Jurkat, Clone E6-1 (cell line): ENCODE data around the gene CFAP73.
"Not testable (repeated sequence)": the region's sequence is repeated elsewhere in the genome, so short reads cannot be mapped to it uniquely, and the experiment has no call there.

Source experiments
- DNase-seq: peaks from one replicate; pipeline ENCODE4 v3.0.0-alpha.2; 2011; ENCODE audit warnings: low read depth, low spot score
- H3K4me3 ChIP-seq: 2 replicates; pipeline ENCODE4 v1.5.1; 2011; ENCODE audit warnings: mild to moderate bottlenecking, low read length, control low read depth, moderate library complexity

Gene CFAP73

DNA sequence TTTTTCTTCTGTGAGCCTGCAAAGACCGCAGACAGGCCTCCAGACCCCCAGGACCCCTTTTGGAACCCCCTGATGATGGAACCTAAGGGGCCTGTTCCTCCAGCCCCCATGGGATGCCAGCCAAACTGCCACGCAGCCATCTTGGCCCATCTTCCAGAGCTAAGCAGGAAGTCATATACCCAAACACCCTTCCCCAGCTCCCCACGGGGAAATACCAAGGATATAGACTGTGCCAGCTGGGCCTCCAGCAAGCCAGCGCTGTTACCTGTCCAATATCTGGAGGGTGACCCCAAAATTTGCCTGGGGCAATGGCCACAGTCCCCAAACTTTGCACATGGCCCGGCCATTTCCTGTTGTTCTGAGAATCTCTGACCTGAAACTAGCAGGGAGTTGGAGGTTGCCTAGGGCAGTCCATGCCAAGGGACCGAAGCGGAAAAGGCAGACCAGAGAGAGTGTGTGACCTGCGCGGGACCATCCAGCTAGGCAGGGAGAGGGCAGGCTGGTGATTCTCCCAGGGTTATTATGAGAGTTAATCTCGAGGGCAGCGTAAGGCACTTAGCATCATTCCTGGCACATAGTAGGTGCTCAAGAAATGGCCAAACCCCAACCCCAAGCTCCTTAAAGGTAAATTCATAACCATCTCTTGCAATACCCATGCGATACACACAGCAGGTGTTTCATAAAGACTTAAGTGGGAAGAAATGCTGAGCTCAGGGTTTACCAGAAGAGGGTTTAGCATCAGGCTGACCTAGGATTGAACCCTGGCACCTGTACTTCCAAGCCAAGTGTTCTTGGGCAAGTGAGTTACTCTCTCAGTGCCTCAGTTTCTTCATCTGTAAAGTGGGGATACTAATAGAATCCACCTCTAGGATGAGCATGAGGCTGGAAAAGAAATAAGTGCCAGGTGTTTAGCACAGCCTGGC lies 11.4 kb upstream of the CFAP73 start:
- H3K4me3 ChIP-seq = no peak overlapping the region
- DNase-seq = no peak

DNA sequence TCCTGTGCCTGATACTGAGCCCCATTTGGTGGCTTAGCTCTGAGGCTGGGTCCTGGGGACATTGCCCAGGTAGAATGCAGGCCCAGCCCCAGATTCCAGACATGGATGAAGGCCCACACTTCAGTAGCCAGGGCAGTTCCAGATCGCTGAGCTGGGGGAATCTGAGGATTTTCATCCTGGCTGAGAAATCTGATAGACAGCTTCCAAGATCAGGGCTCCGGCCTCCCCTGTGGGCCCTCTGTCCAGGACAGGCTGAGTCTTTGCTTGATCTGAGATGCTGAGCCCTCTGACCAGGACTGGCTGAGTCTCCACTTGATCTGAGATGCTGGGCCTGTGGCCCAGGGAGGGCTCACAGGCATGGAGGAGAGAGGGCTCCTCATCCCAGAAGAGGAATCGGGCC lies 10.7 kb upstream of the CFAP73 start:
- no peak overlapping the region for H3K4me3 ChIP-seq
- no peak for DNase-seq

DNA sequence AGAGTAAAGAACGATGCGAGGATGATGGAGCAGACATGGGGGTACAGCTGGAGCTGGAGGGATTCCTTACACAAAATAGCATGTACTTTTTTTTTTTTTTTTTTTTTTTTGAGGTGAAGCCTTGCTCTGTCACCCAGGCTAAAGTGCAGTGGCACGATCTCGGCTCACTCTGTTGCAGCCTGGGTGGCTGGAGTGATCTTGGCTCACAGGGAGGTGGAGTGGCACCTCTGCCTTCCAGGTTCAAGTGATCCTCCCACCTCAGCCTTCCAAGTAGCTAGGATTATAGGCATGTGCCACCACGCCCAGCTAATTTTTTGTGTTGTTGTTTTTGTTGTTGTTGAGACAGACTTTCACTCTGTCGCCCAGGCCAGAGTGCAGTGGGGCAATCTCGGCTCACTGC lies 8.8 kb upstream of the CFAP73 start:
- no peak overlapping the region for H3K4me3 ChIP-seq
- no peak for DNase-seq

DNA sequence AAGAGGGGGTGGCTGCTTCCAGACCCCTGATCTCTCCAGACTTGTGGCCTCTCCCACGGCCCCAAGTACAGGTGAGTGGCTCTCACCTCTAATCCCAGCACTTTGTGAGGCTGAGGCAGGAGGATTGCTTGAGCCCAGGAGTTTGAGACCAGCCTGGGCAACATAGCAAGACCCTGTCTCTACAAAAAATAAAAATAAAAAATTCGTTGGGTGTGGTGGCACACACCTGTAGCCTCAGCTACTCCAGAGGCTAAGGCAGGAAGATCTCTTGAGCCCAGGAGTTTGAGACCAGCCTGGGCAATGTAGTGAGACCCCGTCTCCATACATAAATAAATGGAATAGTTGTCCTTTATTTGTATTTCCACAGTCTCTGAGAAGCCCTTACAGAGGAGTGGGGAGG lies 7.8 kb upstream of the CFAP73 start:
- not testable (repeated sequence) for DNase-seq, H3K4me3 ChIP-seq

DNA sequence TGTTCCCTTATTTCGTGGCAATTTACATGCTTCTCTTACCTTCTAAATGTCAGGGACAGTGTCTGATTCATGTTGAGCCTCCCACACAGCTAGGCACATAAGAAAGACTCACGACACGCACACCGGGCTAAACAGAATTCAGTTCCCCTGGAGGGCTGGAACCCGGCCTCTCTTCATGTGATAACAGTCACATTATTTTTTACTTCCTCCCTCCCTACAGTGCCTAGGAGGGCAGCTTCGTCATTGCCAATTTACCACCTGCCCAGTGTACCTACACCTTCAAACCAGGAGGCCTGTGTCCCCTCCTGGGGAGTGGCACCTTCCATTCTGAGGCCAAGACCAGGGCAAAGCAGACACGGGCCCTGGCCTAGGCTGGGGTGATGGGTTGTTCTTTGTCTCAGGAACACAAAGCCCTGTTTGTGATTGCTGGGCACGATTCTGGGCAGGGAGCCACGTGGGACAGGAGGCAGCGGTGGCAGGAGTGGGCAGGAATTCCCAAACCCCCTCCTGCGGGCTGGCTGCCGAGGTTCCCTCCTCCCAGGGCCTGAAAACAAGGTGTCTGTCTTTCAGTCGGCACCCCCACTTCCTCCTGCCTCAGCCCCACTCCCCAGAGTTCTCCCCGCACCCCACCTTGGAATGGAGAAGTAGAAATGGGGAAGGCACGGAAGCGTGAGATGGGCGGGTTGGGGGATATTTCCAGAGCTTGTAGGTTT lies 7.2 kb upstream of the CFAP73 start:
- H3K4me3 ChIP-seq = no peak overlapping the region
- no peak for DNase-seq

DNA sequence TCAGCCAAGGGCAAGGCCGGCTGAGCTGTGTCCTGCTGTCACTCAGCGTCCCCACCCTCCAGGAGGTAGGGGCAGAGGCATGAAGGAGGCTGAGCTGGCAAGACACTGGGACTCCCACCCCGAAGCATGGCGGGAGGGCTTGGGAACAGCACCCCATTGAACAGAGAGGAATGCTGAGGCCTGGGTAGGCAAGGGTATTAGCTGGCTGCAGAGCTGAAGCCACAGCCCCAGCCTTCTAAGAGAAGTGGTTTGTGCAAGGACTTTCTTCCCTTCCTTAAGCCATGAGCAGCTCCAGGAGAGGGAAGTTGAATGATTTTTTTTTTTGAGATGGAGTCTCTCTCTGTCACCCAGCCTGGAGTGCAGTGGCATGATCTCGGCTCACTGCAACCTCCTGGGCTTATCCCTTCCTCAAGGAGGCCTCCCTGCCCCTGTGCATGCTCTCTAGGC lies 6.6 kb upstream of the CFAP73 start:
- no peak for DNase-seq
- H3K4me3 ChIP-seq = no peak overlapping the region

DNA sequence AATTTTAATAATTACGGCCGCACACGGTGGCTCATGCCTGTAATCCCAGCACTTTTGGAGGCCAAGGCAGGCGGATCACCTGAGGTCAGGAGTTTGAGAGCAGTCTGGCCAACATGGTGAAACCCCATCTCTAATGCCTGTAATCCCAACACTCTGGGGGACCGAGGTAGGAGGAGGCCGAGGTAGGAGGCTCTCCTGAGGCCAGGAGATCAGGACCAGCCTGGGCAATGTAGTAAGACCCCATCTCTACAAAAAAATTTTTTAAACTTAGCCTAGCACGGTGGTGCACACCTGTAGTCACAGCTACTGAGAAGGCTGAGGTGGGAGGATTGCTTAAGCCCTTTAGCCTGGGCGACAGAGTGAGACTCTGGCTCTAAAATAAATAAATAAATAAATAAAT lies 5.6 kb upstream of the CFAP73 start:
- no peak for DNase-seq
- no peak overlapping the region for H3K4me3 ChIP-seq

DNA sequence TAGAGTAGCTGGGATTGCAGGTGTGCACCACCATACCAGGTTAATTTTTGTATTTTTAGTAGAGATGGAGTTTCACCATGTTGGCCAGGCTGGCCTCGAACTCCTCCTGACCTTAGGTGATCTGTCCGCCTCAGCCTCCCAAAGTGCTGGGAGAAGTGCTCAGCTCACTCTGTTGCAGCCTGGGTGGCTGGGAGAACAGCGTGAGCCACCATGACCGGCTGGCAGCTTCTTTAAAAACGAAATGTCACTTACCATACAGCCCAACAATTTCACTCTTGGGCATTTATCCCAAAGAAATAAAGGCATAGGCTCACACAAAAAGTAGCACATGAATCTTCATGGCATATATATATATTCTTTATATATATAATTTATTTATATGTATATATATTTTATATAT lies 4.7 kb upstream of the CFAP73 start:
- DNase-seq = no peak
- H3K4me3 ChIP-seq = no peak overlapping the region

DNA sequence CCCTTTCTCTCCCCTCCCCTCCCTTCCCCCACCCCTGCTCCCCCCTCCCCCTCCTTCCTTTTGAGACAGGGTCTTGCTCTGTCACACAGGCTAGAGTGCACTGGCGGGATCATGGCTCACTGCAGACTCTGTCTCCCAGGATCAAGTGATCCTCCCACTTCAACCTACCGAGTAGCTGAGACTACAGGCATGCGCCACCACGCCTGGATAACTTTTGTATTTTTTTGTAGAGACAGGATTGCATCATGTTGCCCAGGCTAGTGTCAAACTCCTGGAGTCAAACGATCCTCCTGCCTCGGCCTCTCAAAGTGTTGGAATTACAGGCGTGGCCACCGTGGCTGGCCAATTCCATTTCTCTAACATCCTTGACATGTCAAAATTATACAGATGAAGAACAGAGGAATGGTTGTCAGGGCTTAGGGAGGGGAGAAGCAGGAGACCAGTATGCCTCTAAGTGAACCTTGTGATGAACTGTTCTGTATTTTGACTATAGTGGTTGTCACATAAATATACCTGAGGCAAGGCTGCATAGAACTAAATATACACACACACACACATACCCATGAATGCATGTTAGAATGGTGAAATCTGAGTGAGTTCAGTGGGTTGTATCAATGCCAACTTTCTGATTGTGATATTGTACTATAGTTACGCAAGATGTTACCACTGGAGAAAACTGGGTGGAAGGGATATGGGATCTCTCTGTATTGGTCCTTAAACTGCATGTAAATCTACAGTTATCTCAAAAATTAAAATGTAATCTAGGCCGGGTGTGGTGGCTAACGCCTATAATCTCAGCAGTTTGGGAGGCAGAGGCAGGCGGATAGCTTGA lies 3.6 kb upstream of the CFAP73 start:
- H3K4me3 ChIP-seq = no peak overlapping the region
- DNase-seq = no peak

DNA sequence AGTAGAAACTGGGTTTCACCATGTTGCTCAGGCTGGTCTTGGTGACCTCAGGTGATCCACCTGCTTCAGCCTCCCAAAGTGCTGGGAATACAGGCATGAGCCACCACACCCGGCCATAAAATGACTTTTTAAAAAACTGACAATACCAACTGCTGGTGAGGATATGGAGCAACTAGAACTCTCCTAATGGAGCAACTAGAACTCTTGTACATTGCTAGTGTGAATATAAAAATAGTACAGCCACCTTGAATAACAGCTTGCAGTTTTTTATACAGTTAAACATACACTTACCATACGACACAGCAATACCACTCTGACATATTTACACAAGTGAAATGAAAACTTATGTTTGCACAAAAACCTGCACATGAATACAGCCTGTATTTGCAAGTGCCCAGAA lies 2.5 kb upstream of the CFAP73 start:
- DNase-seq = no peak
- no peak overlapping the region for H3K4me3 ChIP-seq

DNA sequence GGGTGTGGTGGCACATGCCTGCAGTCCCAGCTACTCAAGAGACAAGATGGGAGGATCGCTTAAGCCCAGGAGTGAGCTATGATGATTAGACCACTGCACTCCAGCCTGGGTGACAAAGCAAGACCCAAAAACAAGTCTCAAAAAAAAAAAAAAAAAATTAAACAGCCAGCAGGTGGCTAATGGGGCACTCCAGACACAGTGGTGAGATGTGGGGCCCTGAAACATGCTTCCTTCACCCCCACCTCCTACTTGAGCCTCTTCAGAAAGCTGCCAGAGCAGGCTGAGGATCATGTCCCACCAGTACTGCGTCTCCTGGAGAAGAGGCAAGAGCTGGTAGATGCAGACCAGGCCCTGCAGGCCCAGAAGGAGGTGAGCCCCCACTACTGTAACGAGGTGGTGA lies 2.1 kb downstream of the CFAP73 start:
- H3K4me3 ChIP-seq = no peak overlapping the region
- DNase-seq = no peak

DNA sequence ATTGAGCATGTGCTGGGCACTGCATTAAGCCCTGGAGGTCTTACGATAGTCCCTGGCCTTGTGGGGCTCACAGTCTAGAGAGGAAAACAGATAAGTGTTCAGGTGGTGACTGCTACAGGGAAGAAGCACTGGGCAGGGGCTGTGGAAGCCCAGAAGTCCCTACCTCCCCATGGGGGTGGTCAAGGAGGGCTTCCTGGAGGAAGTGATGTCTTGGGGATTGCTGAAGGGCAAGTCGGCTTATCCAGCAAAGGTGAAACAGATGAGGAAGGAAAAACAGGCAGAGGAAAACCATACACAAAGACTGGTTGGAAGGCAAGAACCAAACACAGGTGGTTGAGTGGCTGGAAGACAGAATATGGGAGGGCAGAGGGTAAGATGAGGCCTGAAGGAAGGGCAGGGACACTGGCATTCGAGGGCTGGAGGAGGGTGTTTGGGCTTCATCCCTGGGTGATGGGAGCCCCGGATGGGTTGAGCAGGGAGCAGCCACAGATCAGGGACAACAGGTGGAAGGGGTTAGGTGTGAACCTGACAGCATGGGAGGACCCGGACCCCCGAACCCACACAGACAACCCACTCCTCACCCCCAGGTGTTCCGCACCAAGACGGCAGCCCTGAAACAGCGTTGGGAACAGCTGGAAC lies 2.8 kb downstream of the CFAP73 start:
- DNase-seq = no peak
- peak overlapping the region; percentile 51 for H3K4me3 ChIP-seq

DNA sequence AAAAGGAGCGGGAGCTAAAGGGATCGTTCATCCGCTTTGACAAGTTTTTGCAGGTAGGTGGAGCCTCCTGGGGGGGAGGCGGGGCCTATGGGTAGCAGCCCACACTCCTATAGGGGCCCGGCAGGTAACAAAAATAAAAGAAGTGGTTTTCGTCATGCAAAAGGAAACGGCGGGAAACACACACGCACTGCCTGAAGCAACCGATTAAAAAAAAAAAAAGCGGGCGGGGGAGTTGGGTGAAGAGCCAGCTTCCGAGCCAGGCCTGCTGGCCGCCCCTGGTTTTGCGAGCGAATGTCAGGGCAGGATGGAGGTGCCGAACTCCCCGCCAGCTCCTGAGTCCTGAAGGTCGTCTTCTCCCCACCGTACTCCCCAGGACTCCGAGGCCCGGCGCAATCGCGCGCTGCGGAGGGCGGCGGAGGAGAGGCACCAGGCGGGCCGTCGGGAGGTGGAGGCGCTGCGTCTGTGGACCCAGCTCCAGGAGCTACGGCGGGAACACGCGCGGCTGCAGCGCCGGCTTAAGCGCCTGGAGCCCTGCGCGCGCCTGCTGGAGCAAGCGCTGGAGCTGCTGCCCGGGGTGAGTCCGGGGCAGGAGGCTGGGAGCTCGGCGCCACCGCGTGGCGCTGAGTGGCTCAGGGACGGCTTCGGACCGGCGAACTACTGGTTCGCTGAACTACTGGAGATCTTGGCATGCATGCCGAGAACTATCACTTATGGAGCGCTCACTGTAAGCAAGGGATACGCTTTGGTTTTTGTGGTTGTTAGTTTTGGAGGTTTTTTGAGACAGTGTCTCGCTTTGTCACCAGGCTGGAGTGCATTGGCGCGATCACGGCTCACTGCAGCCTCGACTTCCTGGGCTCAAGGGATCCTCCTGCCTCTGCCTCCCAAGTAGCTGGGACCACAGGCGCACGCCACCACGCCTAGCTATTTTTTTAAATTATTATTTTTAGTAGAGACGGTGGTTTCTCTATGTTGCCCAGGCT lies 3.6 kb downstream of the CFAP73 start:
- H3K4me3 ChIP-seq = peak overlapping the region; percentile 51
- DNase-seq = peak; percentile 59

DNA sequence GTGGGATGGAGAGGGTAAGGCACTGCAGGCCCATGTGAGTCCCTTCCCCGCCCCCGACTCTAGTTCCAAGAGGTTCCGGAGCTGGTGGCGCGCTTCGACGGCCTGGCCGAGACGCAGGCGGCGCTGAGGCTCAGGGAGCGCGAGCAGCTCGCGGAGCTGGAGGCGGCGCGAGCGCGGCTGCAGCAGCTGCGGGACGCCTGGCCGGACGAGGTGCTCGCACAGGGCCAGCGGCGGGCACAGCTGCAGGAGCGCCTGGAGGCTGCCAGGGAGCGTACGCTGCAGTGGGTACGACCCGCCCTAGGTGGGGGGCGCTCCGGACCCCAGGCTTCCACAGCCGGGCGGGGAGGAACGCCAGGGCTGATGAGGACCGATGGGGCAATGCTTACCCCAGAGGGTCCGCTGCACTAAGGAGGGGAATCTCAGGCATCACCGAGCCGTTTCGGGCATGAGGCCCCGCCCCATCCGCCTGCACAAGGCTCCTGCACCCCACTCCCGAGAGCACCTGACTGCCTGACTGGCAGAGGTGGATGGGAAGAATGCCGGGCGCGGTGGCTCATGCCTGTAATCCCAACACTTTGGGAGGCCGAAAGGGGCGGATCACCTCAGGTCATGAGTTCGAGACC lies 4.9 kb downstream of the CFAP73 start:
- DNase-seq = no peak
- H3K4me3 ChIP-seq = no peak overlapping the region

DNA sequence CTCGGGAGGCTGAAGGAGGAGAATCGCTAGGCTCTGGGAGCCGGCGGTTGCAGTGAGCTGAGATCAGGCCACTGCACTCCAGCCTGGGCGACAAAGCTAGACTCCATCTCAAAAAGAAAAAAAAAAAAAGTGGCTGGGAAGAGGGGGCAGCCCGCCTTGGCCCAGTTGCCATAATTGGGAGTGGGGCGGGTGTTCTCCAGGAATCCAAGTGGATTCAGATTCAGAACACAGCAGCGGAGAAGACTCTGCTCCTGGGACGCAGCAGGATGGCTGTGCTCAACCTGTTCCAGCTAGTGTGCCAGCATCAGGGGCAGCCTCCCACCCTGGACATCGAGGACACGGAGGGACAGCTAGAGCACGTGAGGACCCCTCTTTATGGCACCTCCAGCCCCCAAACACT lies 5.5 kb downstream of the CFAP73 start:
- DNase-seq = no peak
- no peak overlapping the region for H3K4me3 ChIP-seq

DNA sequence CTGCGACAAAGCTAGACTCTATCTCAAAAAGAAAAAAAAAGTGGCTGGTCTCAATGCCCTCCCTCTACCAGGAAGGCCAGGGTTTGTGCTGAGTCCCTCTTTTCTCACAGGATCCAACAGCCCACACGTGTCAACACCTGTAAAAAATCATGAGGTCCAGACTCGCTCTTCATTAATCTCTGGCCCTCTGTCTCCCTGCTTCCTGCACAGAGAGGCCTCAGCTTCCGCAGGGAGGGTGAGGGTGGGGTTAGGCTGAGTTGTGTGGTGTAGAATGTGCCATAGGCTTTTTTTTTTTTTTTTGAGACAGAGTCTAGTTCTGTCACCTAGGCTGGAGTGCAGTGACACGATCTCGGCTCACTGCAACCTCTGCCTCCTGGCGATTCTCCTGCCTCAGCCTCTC lies 6.1 kb downstream of the CFAP73 start:
- no peak for DNase-seq
- H3K4me3 ChIP-seq = no peak overlapping the region

DNA sequence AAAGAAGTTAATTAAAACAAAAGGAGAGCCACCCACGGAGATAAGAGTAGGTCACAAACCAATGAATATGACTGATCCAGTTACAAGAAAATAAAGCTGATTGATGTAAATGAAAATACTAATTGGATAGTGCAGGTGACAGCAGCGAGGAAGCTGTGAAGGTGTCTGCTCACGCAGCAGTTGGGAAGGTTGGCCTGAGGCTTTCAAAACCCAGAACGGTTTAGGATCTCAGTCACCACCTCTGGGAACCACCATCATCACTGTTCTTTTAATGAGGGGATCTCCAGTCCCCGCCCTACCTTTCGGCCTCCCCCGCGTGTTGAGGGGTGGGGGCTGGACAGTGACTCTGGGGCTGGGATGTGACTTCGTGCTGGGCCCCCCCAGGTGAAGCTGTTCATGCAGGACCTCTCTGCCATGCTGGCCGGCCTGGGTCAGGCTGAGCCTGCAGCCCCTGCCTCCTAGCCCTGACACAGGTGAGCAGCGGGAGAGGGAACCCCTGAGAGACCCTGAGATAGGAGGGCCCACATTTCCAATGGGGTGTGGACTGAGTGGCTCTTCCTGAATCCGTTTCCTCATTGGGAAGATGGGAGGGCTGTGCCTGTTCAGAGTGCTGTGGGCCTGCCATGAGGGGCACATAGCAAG lies 7.8 kb downstream of the CFAP73 start:
- H3K4me3 ChIP-seq = no peak overlapping the region
- DNase-seq = no peak
